GM13976 (cell line): ENCODE measurements around the gene CLCNKB.

Experiments
- DNase-seq: peaks from one replicate; pipeline ENCODE4 v3.0.0; 2012; ENCODE audit warnings: low spot score
- in situ Hi-C: fragments of 300-500 bp; cut with MboI; formaldehyde crosslinking; loops from one replicate; pipeline ENCODE4 v1.12.0; 2022; ENCODE audit warnings: low sequenced_read_pairs, mixed read lengths, inconsistent platforms; ENCODE audit not compliant: unreplicated experiment
- TF ChIP-seq, protein P1 (sequence below): IDR thresholded peaks from 2 replicates; pipeline ENCODE4 v1.5.1; 2012; ENCODE audit warnings: borderline replicate concordance, mild to moderate bottlenecking; ENCODE audit not compliant: insufficient read depth; ENCODE audit errors: extremely low read depth, missing control alignments, control extremely low read depth

The CLCNKB gene

GRCh38 chr1:16073490-16074119 is 30.0 kb downstream of the CLCNKB start, which contains the start of gene FAM131C:
Gene FAM131C, minus strand, starts transcription at chr1:16073651. Its CDS starts 209 bp downstream, at chr1:16073442.
- in situ Hi-C loops = no loop called here
- TF ChIP-seq, protein P1, sequence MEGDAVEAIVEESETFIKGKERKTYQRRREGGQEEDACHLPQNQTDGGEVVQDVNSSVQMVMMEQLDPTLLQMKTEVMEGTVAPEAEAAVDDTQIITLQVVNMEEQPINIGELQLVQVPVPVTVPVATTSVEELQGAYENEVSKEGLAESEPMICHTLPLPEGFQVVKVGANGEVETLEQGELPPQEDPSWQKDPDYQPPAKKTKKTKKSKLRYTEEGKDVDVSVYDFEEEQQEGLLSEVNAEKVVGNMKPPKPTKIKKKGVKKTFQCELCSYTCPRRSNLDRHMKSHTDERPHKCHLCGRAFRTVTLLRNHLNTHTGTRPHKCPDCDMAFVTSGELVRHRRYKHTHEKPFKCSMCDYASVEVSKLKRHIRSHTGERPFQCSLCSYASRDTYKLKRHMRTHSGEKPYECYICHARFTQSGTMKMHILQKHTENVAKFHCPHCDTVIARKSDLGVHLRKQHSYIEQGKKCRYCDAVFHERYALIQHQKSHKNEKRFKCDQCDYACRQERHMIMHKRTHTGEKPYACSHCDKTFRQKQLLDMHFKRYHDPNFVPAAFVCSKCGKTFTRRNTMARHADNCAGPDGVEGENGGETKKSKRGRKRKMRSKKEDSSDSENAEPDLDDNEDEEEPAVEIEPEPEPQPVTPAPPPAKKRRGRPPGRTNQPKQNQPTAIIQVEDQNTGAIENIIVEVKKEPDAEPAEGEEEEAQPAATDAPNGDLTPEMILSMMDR = peak; percentile 66
- peak; percentile 82 for DNase-seq

- in situ Hi-C loops = no loop called here
- DNase-seq = no peak
- TF ChIP-seq, protein P1 = no peak
Observed at GRCh38 chr1:16074217-16074616, 30.6 kb downstream of the CLCNKB start.

- no peak for DNase-seq
- in situ Hi-C loops = loop anchor here (25.0 kb wide), 1 partner anchor 287 kb away; the partner anchor contains the start of genes FBXO42 and SZRD1
- TF ChIP-seq, protein P1 = no peak
Observed at GRCh38 chr1:16075337-16076030, 31.9 kb downstream of the CLCNKB start.

GRCh38 chr1:16076031-16076864 is 32.7 kb downstream of the CLCNKB start:
- TF ChIP-seq, protein P1 = no peak
- in situ Hi-C loops = loop anchor here (25.0 kb wide), 1 partner anchor 286 kb away; the partner anchor contains the start of genes FBXO42 and SZRD1

GRCh38 chr1:16076865-16077238 is 33.3 kb downstream of the CLCNKB start:
- in situ Hi-C loops = loop anchor here (25.0 kb wide), 1 partner anchor 285 kb away; the partner anchor contains the start of genes FBXO42 and SZRD1
- DNase-seq = no peak
- TF ChIP-seq, protein P1 = no peak

More at GRCh38 chr1:16076031-16076864, 32.7 kb downstream of the CLCNKB start:
- DNase-seq = no peak
